GM10266 (cell line): ENCODE results near the gene PAMR1.
"Not testable (repeated sequence)": the region's sequence is repeated elsewhere in the genome, so short reads cannot be mapped to it uniquely, and the experiment has no call there.

Source experiments
- DNase-seq: peaks from one replicate; pipeline ENCODE4 v3.0.0; 2012; ENCODE audit errors: extremely low spot score
- TF ChIP-seq, protein P1 (sequence below): IDR thresholded peaks from 2 replicates; pipeline ENCODE4 v1.5.1; 2012; ENCODE audit warnings: mild to moderate bottlenecking, low read depth; ENCODE audit not compliant: control insufficient read depth, insufficient read depth; ENCODE audit errors: missing control alignments

PAMR1 gene

GRCh38 chr11:35529971-35530495 is 4.6 kb upstream of the PAMR1 start:
- TF ChIP-seq, protein P1, sequence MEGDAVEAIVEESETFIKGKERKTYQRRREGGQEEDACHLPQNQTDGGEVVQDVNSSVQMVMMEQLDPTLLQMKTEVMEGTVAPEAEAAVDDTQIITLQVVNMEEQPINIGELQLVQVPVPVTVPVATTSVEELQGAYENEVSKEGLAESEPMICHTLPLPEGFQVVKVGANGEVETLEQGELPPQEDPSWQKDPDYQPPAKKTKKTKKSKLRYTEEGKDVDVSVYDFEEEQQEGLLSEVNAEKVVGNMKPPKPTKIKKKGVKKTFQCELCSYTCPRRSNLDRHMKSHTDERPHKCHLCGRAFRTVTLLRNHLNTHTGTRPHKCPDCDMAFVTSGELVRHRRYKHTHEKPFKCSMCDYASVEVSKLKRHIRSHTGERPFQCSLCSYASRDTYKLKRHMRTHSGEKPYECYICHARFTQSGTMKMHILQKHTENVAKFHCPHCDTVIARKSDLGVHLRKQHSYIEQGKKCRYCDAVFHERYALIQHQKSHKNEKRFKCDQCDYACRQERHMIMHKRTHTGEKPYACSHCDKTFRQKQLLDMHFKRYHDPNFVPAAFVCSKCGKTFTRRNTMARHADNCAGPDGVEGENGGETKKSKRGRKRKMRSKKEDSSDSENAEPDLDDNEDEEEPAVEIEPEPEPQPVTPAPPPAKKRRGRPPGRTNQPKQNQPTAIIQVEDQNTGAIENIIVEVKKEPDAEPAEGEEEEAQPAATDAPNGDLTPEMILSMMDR = no peak
- DNase-seq = no peak

DNA sequence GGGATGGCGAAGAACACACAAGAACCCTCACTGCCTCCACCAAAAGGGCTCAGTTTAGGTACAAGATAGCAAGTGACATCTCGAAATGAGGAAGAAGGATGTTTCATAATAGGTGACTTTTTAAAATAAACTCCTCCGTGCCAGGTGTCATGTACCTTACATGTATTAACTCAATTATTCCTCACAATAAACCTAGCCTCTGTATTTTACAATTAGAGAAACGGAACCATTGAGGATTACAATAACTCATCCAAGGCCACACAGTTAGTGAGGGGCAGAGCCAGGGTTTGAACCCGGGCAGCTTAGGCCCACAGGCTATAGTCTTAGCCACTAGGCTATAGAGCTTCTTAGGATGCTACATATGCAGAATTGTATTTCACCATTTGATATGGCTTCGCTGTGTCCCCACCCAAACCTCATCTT is 965 bp upstream of the PAMR1 start:
- no peak for DNase-seq
- TF ChIP-seq, protein P1 = no peak

GRCh38 chr11:35524780-35525179 is 636 bp downstream of the PAMR1 start:
- TF ChIP-seq, protein P1 = no peak
- DNase-seq = no peak

DNA sequence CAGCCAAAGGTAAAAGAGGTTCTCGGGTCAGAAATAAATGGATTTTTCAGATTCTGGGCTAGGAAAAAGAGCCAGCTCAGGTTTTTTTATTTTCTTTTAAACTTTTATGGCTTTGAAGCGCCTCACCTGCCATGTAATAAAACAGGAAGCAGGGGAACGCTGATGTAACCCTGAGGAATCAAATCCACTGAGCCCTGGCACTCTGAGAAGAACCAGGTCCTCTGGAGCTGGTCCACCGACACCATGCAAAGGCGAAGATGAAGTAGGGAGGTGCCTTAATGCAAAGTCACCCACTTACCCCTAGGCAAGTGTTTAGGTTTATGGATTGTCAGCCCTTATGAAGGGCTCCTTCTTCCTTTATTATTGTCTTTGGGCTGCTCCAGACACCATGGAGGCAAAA is 1.6 kb downstream of the PAMR1 start:
- no peak for DNase-seq
- TF ChIP-seq, protein P1 = no peak

DNA sequence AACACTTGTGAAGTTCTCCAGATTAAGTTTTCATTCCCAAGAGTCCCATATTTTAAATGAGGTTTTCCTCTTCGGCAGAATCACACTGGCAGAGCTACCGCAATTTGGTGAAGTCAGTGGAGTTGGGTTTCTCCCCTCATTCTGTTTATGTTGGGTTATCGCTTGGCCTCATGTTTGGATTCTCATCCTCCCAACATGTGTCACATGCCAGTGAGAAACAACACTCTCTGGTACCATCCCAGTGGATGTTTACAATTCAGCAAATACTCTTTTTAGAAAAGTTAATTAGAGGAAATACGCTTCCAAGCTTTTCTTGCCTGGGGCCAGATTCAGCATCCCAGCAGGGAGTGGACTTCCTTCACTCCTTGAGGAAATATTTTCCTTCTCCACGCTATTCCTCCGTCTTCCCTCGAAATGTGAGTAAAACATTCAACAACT is 2.1 kb downstream of the PAMR1 start:
- TF ChIP-seq, protein P1 = no peak
- no peak for DNase-seq

DNA sequence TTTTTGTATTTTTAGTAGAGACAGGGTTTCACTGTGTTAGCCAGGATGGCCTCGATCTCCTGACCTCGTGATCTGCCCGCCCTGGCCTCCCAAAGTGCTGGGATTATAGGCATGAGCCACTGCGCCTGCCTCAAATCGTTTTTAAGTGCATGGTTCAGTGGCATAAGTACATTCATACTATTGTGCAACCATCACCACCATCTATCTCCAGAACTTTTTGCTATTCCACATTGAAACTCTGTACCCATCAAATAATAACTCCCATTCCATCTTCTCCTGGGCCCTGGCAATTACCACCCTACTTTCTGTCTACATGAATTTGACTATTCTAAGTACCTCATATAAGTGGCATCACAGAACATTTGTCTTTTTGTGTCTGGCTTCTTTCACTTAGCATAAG is 3.3 kb downstream of the PAMR1 start:
- not testable (repeated sequence) for DNase-seq

GRCh38 chr11:35520376-35520775 is 5.0 kb downstream of the PAMR1 start:
- TF ChIP-seq, protein P1 = no peak

DNA sequence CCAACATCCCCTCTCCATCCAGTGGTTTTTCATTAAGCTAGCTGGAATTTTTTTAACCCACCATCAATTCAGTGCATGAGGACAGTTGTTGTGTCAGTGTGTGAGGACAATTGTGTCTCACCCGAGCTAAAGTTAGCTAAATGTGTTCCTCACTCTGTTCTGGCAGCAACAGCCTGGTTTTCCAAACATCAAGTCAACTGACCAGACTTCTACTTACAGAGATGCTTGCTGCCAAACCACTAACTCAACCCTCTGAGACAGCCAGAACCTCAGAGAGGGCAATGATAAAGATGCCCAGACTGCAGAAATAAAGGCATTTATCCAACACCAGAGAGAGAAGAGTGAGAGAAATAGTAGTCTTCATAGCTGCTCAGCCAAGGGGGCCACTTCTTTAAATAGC is 6.7 kb downstream of the PAMR1 start:
- no peak for DNase-seq
- TF ChIP-seq, protein P1 = no peak

More at GRCh38 chr11:35520376-35520775, 5.0 kb downstream of the PAMR1 start:
- no peak for DNase-seq
